HG02571 (cell line): Measurements from ENCODE around the gene TNFAIP8L1.

ENCODE experiments used
- ATAC-seq: cut with Tn5 transposase; IDR thresholded peaks from one replicate; pipeline ENCODE4 v1.9.1; 2021; ENCODE audit warnings: mild to moderate bottlenecking, moderate library complexity; ENCODE audit not compliant: unreplicated experiment

Gene TNFAIP8L1

GRCh38 chr19:4647676-4648644 is 8.6 kb downstream of the TNFAIP8L1 start:
- no peak for ATAC-seq

GRCh38 chr19:4649392-4650047 is 10.2 kb downstream of the TNFAIP8L1 start:
- no peak for ATAC-seq

GRCh38 chr19:4650159-4650558 is 10.8 kb downstream of the TNFAIP8L1 start:
- no peak for ATAC-seq

- no peak for ATAC-seq
Measured at GRCh38 chr19:4652075-4652474, 12.8 kb downstream of the TNFAIP8L1 start.

- ATAC-seq = no peak
Measured at GRCh38 chr19:4653793-4654436, 14.6 kb downstream of the TNFAIP8L1 start.

- ATAC-seq = no peak
Measured at GRCh38 chr19:4654437-4655361, 15.4 kb downstream of the TNFAIP8L1 start.

- ATAC-seq = no peak
Measured at GRCh38 chr19:4656102-4656501, 16.8 kb downstream of the TNFAIP8L1 start.

- ATAC-seq = no peak
Measured at GRCh38 chr19:4657262-4657661, 17.9 kb downstream of the TNFAIP8L1 start.

- no peak for ATAC-seq
Measured at GRCh38 chr19:4657835-4658234, 18.5 kb downstream of the TNFAIP8L1 start.

- no peak for ATAC-seq
Measured at GRCh38 chr19:4660181-4660791, 21.0 kb downstream of the TNFAIP8L1 start.

- ATAC-seq = no peak
Measured at GRCh38 chr19:4660993-4661392, 21.7 kb downstream of the TNFAIP8L1 start.

GRCh38 chr19:4662020-4662695 is 22.8 kb downstream of the TNFAIP8L1 start:
- ATAC-seq = no peak

GRCh38 chr19:4662812-4663211 is 23.5 kb downstream of the TNFAIP8L1 start:
- ATAC-seq = no peak

- no peak for ATAC-seq
Measured at GRCh38 chr19:4664642-4665041, 25.3 kb downstream of the TNFAIP8L1 start.

GRCh38 chr19:4669723-4670480 is 30.6 kb downstream of the TNFAIP8L1 start, which contains the start of gene MYDGF:
Gene MYDGF (minus strand): TSS chr19:4670342. CDS start chr19:4670334, 8 bp downstream.
- peak; percentile 89 for ATAC-seq

GRCh38 chr19:4671185-4671851 is 32.0 kb downstream of the TNFAIP8L1 start:
- ATAC-seq = no peak

- ATAC-seq = no peak
Measured at GRCh38 chr19:4673216-4673615, 33.9 kb downstream of the TNFAIP8L1 start.

- no peak for ATAC-seq
Measured at GRCh38 chr19:4673726-4674125, 34.4 kb downstream of the TNFAIP8L1 start.
